Chondrocyte (in vitro differentiated cells): Measurements from ENCODE around the gene PRPSAP1. TPM values are rescaled to one million over a fixed set of nuclear protein-coding genes. Genes with fewer than 3 reads are reported as not detected.

Experiments used
- DNase-seq: peaks from one replicate; pipeline ENCODE4 v3.0.0; 2021; ENCODE audit warnings: mixed read lengths, low spot score
- H3K27ac Mint-ChIP-seq: one replicate; pipeline ENCODE4 v1.8.0; 2021; ENCODE audit warnings: mild to moderate bottlenecking, moderate library complexity, mixed read lengths; ENCODE audit not compliant: unreplicated experiment
- H3K27me3 Mint-ChIP-seq: 2 replicates; pipeline ENCODE4 v1.8.0; 2021; ENCODE audit warnings: low read depth, mixed read lengths
- H3K36me3 Mint-ChIP-seq: 2 replicates; pipeline ENCODE4 v1.8.0; 2021; ENCODE audit warnings: low read depth, mixed read lengths
- H3K4me1 Mint-ChIP-seq: 2 replicates; pipeline ENCODE4 v1.8.0; 2021; ENCODE audit warnings: low read depth, mild to moderate bottlenecking, mixed read lengths
- H3K4me3 Mint-ChIP-seq: one replicate; pipeline ENCODE4 v1.8.0; 2021; ENCODE audit warnings: mild to moderate bottlenecking, moderate library complexity, mixed read lengths; ENCODE audit not compliant: unreplicated experiment
- H3K9me3 Mint-ChIP-seq: 2 replicates; pipeline ENCODE4 v1.8.0; 2021; ENCODE audit warnings: low read depth, mixed read lengths
- total RNA-seq: library from RNA; stranded (reverse); gene quantifications from 3 replicates; pipeline ENCODE4 v1.2.1, GENCODE V29; 2021
- TF ChIP-seq, protein P1 (sequence below): fragments of 200-600 bp; sonication (generic); IDR thresholded peaks from 2 replicates; pipeline ENCODE4 v1.5.0; 2021; ENCODE audit warnings: antibody characterized with exemption, mild to moderate bottlenecking, moderate library complexity

The PRPSAP1 gene
- total RNA-seq, 1 donor from 2014 or later = 59.0 TPM

GRCh38 chr17:76271669-76272540, 81.8 kb downstream of the PRPSAP1 start:
- H3K27me3 Mint-ChIP-seq = no peaks in the 10 kb centered on the region
- TF ChIP-seq, protein P1, sequence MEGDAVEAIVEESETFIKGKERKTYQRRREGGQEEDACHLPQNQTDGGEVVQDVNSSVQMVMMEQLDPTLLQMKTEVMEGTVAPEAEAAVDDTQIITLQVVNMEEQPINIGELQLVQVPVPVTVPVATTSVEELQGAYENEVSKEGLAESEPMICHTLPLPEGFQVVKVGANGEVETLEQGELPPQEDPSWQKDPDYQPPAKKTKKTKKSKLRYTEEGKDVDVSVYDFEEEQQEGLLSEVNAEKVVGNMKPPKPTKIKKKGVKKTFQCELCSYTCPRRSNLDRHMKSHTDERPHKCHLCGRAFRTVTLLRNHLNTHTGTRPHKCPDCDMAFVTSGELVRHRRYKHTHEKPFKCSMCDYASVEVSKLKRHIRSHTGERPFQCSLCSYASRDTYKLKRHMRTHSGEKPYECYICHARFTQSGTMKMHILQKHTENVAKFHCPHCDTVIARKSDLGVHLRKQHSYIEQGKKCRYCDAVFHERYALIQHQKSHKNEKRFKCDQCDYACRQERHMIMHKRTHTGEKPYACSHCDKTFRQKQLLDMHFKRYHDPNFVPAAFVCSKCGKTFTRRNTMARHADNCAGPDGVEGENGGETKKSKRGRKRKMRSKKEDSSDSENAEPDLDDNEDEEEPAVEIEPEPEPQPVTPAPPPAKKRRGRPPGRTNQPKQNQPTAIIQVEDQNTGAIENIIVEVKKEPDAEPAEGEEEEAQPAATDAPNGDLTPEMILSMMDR = no peak
- peaks cover 13% of the 10 kb centered on the region for H3K4me1 Mint-ChIP-seq
- DNase-seq = no peak
- no peak overlapping the region for H3K27ac Mint-ChIP-seq
- H3K36me3 Mint-ChIP-seq = no peaks in the 10 kb centered on the region
- H3K9me3 Mint-ChIP-seq = no peaks in the 10 kb centered on the region
- H3K4me3 Mint-ChIP-seq = no peak overlapping the region

DNA sequence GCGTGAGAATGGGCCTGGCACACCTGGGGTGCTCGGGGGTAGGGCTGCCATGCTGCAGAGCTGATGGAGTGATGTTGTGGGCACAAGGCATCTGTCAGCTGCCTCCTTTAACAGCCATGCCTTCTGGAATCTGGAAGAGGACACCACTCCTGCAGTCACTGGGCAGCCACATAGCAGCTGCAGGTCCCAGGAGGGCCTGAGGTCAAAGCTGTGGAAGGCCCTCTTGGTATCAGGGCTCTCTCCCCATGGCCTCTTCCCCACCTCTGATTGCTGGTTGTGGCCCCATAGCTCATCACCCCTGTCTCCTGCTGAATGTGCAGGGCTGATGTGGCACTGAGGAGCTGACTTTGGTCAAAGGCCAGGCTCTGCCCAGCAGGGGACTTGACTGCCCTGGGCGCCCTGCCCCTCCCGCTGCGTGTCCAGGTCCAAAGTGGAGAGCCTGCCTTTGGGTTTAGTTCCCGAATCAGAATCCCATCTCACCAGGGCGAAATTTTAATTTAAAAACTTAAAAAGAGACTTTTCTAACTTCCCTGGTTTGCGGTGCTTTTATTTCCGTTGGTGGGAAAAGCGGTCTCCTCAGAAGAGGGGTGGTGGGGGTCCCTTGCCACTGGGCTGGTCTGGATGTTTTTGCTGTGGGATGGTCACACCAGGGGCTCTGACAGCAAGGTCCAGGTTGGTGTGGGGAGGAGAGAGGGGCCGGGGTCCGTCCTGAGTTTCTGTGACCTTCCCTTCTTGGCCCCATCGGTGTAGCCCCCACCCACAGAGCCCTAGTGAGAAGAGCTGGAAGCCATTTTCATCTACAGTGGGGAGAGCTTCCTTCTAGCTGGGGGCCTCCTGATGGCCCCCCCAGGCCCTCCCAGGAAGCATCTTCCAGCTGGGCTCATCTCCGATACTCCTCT, 82.7 kb downstream of the PRPSAP1 start:
- Mint-ChIP-seq H3K4me3 (no peak overlapping the region), H3K27ac (no peak overlapping the region), H3K4me1 (peaks cover 18% of the 10 kb centered on the region), H3K27me3 (no peaks in the 10 kb centered on the region), H3K9me3 (no peaks in the 10 kb centered on the region), H3K36me3 (no peaks in the 10 kb centered on the region)
- DNase-seq = no peak
- TF ChIP-seq, protein P1 = no peak

GRCh38 chr17:76270127-76270592, 83.6 kb downstream of the PRPSAP1 start:
- H3K4me3 Mint-ChIP-seq = no peak overlapping the region
- no peak overlapping the region for H3K27ac Mint-ChIP-seq
- H3K27me3 Mint-ChIP-seq = no peaks in the 10 kb centered on the region
- no peaks in the 10 kb centered on the region for H3K36me3 Mint-ChIP-seq
- H3K4me1 Mint-ChIP-seq = peaks cover 18% of the 10 kb centered on the region
- DNase-seq = no peak
- H3K9me3 Mint-ChIP-seq = no peaks in the 10 kb centered on the region
- TF ChIP-seq, protein P1 = no peak

DNA sequence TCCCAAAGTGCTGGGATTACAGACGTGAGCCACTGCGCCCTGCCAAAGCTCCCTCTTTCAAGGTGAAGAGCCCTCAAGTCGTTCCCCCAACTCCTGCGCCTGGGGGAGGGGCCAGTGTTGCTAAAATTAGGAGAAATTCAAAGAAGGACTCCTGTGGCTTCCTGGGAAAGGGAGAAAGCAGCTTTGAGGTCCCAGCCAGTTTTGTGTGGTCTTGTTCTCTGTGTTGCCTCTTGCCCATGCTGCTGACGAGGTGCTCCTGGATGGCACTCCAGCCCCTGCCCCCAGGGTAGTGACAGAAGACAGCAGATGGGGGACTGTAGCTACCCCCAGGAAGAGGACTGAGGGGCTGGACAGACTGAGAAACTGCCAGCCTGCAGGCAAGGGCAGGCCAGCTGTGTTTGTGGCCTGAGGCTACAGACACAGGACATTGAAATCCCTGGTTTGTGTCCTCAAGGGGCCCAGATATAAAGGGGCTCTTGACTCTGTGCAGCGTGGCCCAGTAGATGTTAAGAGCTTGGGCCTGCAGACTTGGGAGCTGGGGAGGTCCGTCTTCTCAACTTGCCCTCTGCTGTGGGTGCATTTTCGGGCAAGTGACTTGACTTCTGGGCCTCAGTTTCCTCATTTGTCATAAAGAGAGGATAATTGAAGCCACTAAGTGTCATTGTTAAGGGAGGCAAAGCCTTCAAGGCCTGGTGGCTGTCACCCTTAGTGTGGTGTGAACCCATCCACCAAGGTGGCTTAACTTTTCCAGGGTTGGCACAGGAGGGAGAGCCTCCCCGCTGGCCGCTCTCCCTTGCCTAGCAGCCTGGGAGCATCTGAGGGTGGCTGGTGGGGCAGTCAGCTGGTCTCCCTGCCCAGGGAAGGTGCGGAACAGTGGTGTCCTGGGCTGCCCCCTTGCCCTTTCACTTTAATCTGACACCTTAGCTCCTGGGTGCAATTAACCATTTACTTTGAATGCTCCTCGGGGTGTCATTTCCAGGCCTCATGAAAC, 84.4 kb downstream of the PRPSAP1 start:
- peaks cover 22% of the 10 kb centered on the region for H3K4me1 Mint-ChIP-seq
- no peaks in the 10 kb centered on the region for H3K36me3 Mint-ChIP-seq
- H3K9me3 Mint-ChIP-seq = no peaks in the 10 kb centered on the region
- no peak overlapping the region for H3K4me3 Mint-ChIP-seq
- TF ChIP-seq, protein P1 = no peak
- no peak overlapping the region for H3K27ac Mint-ChIP-seq
- DNase-seq = no peak
- H3K27me3 Mint-ChIP-seq = no peaks in the 10 kb centered on the region
